GM18861 (cell line): ENCODE data around the gene SPATA1.
"Not testable (repeated sequence)": the region's sequence is repeated elsewhere in the genome, so short reads cannot be mapped to it uniquely, and the experiment has no call there.

Experiments used
- ATAC-seq: cut with Tn5 transposase; IDR thresholded peaks from one replicate; pipeline ENCODE4 v1.9.1; 2021; ENCODE audit not compliant: unreplicated experiment

The SPATA1 gene

DNA sequence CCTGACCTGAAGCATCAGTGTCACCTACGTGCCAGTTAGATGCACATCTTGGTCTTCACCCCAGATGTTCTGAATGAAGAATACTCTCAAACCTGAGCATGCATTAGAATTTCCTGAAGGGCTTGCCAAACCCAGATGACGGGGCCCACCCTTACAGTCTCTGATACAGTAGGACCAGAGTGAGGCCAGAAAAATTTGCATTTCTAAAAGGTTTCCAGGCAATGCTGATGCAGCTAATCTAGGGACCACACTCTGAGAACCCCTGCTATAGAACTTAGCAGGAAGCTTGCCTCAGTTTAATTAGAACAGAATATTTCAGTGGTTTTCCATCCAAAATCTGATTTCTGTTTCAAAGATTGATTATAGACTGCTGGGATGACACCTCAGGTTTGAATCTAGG lies 77.9 kb downstream of the SPATA1 start:
- ATAC-seq, result no peak

DNA sequence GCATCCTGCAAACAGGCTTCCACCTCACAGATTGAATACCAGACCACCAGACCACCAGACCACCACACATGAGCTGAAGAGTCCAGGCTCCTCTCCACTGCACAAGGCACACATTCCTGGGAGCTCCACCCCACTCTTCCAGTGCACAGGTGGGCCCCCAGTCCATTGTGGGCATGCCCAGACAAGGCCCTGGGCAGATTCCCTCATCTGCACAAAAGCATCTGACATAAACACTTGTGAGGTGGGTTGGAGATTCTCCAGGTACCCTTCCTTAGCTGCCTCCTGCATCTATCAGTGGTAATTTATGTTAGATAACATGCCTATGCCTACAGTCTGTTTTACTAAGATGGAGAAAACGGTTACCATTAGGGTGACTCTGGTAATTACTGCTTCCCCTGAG lies 79.6 kb downstream of the SPATA1 start:
- no peak for ATAC-seq

DNA sequence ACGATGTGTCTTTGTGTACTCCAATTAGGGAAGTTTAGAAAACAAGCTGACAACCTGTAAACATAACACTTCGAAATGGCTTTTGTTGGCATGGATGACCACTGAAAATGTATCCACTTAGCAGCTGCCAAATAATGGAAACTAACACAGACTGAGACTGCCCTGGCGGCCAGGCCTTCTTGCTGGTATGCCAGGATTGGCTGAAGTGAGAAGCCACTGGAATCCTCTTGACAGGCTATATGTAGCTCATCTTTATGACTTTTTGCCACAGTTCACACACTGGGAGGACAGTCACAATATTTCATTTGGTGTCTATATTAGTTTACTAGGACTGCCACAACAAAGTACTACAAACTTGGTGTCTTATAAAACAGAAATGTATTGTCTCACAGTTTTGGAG lies 80.9 kb downstream of the SPATA1 start:
- ATAC-seq, result no peak

DNA sequence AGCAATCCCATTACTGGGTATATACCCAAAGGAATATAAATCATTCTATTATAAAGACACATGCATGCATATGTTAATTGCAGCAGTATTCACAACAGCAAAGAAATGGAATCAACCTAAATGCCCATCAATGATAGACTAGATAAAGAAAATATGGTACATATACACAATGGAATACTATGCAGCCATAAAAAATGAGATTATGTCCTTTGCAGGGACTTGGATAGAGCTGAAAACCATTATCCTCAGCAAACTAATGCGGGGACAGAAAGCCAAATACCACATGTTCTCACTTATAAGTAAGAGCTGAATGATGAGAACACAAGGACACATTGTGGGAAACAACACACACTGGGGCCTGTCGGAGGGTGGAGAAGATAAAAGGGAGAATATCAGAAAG lies 88.8 kb downstream of the SPATA1 start:
- ATAC-seq, result not testable (repeated sequence)

DNA sequence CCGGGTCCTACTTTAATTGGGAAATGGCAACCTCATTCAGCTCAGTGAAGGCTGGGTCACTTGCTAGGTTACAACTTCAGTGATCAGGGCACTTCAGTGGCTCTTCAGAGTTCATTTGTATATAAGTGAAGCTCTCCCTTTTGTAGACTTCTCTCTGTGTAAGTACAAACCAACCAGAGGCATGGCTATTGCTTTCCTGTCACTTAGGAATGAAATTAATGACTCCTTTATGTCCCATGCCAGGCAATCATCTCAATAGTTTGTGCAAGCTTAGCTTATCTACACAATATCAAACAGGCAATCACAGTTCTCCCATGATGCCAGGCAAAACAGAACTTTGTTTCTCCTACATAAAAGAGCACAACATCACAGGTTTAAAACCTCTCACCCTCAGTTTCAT lies 90.8 kb downstream of the SPATA1 start:
- ATAC-seq, result no peak

DNA sequence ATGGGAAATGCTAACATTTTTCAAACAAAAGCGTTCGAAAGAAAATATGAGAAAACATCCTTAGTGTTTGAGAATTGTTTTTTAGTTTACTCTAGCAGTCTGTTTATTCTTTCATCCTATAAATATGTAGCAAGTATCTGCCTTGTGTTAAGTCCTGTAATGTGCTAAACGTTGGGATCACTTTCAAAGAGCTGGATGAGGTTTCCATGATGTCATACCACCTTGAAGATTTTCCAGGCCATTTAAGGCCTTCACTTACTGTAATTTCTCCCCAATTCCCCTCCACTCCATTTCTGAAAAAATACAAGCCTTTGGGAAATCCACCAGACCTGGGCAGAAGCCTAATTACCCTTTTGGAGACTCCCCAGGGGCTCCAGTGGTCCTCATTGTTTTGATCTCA lies 92.2 kb downstream of the SPATA1 start:
- ATAC-seq, result no peak

DNA sequence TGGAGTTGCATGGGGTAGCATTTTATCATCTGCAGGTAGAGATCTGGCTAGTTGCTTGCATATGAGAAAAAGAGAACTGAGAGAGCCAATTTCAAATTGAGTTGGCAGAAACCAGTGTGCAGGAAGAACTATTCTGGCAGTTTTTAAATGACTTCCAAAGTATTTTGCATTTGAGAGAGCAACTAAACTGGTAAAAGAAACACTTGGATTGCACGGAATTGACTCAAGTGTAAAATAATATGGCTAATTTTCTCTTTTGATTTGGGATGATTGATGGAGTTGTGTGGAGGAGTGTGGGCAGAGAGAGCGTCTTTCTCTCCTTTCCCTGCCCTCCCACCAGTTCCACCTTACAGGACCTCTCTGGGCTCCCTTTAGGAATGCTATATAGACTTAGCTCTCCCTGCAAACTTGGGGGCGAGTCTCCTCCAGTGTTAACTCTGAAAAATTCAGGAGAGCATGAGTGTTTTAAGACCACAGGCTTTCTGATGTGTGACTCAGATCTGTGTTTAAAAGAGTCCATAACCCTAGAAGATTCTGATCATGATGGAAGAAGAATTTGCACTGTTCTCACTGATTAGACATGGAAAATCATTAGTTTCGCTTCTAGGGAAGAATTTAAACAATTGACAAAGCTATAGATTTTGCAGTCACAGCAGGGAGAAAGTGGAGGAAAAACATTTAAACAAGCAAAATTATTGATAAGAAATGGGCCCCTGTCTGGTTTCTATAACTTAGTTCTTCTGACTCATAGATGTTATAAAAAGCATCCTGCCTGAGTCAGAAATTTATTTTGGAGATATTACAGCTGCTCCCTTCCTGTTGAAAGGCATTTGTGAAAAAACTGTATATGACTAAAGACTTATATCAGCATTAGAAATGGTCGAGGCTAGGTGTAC lies 92.9 kb downstream of the SPATA1 start:
- ATAC-seq, result peak; percentile 75

DNA sequence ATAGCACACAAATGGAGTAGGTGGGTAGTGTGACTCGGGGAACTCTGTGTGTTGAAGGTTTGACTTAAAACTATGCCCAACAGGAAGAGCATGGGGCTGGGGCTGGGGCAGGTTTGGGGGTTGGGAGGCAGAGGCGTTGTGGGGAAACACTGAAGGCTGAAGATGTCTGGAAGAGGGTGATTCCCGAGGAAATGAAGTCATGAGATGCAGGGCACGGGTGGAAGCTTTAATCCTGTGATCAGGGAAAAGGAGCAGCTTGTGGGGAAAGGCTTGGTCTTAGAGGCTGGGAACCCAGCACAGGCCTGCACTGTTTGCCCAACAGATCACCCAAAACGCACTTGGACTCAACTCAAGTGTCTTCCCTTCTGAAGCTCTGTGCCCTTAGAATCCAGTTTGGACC lies 94.6 kb downstream of the SPATA1 start:
- no peak for ATAC-seq

DNA sequence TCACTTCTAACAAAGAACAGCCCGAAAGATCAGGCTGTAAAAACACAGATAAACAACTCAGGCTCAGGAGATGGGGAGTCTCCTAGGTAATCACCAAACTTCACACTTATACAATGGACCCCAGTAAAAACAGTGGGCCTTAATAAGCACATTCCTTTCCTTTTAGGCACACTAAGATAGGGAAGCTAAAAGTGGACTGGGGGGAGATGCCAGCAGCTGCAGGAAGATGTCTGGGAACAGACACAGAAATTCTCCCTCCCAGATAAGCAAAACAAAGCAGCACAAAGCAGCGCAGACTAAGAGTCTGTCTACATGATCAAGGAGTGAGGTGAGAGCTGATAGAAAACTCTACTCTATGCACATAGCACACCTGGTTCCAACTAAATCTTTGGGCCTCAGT lies 97.0 kb downstream of the SPATA1 start:
- no peak for ATAC-seq

DNA sequence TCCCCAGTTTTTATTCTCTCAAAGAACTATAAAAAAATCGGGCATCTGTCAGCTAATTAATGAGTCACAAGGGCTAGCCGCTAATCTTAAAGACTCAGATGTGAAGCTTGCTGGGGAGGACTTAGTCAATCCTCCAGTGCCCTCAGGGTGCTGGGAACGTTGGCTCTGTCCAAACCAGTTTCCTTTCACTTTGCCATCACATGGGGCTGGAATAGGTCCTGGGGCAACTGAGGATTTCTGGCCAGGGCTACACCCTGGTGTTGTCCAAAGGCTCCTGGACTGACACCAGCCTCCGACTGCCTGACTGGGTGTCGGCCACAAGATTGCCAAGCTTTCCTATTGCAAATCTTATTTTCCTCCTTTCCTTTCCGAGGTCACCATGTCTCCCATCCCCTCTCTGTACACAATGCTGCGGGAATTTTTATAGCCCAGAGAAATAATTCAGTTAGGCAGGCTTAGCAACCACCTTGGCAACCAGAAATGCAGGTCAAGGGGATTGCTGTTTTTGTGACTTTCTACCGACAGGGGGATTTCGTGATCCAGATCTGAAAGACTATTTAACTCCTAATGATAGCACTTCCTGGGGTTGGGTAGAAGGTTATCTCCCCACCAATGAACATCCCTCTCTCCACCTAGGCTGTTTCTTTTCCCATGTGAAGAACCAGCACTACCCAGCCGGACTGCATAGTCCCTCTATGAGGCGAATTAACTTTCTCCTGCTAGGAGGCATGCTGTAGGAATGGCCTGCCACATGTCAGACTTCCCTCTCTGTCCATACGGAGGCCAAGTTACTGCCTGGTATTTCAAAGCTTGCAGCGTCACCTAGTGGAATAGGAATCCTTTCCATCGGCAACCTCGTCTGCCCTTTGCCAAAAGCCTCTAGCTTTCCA lies 98.0 kb downstream of the SPATA1 start:
- no peak for ATAC-seq

DNA sequence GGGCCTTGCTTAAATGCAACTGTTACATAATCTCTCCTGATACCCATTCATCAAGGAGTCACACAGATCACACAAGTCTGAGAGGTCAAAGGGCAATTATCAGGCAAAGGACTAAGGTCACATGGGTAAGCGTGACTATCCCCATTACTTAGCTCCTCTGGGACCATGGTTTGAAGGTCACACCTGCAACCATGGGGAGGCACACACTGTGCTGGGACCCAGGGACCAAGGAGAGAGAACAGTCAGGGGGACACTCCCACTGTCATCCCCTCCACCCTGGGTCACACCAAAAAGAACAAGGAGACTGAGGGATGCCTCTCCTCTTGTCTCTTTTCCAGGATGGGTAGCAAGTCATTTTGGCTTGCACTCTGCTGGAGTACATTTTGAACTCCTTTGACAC lies 99.0 kb downstream of the SPATA1 start:
- no peak for ATAC-seq

DNA sequence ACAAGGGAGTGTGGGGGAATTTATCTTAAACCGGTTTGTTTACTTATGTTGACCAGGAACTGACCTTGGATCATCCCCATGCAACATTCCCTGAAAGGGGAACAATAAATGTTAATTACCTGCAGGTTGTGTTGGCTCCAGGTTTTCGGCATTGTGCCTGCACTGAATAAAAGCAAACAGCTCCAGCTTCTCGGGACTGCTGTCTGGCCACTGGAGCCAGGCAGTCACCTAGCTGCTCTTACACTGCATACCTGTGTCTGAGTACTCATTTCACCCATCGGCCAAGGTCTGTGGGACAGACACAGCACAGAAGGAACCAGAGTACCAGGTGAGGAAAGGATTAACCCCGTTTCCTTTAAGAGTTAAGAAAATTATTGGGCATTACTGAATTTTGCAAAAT lies 100.8 kb downstream of the SPATA1 start:
- ATAC-seq, result no peak

DNA sequence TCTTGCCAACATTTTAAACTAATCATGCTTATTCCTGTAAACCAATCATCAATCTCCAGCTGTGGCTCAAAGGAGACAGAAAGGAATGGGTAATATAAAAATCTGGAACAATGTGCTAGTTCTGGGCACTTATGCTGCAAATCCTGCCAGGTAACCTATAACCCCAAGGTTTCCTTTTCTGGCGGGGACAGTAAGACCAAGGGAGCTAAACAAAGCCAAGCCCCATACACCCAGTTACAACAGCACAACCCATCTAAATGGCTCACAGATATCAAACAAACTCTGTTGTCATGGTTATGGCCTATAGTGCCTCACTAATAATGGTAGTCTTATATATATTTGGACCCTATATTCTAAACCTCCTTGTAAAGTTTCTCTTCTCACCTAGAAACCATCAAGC lies 104.9 kb downstream of the SPATA1 start:
- ATAC-seq, result no peak

DNA sequence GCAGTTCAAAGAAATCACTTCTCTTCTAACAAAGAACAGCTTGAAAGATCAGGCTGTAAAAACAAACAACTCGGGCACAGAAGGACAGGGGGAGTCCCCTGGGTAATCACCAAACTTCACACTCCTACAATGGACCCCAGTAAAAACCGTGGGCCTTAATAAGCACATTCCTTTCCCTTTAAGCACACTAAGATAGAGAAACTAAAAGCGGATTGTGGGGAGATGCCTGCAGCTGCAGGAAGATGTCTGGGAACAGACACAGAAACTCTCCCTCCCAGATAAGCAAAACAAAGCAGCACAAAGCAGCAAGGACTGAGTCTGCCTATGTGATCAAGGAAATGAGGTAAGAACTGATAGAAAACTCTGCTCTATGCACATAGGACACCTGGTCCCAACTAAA lies 105.6 kb downstream of the SPATA1 start:
- no peak for ATAC-seq

DNA sequence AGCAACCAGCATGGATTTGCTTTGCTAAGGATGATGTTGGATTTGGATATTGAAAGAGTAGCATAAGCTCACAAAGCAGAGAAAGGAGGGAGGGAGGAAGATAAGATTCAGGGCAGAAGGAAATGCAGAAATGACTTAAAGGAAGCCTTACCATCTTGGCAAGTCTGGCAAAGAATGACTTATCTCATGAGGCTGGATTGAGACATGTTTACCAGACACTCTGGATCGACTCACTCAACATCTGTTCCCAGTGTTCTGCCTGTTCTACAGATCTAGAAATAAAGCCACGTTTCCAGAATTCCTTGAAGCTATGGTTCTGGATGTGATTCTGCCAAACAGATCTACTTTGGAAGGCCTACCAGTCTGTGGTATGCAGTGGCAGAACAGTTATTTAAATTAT lies 106.8 kb downstream of the SPATA1 start:
- ATAC-seq, result no peak

DNA sequence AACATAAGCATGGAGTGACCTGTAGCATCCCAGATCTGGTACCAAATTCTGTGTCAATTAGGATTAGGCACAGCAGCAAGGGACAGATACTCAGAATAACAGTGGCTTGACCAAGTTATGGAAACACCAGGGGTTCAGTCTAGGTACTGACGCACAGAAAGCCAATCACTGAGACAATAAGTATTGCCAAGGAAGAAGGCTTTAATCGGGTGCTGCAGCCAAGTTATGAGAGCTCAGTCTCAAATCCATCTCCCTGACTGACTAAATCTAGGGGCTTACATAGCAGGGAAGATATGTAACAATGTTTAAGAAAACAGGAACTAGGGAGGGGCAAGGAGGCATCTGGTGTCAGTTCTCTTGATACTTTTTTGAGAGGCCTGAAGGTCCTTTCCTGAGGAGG lies 107.7 kb downstream of the SPATA1 start:
- ATAC-seq, result no peak

DNA sequence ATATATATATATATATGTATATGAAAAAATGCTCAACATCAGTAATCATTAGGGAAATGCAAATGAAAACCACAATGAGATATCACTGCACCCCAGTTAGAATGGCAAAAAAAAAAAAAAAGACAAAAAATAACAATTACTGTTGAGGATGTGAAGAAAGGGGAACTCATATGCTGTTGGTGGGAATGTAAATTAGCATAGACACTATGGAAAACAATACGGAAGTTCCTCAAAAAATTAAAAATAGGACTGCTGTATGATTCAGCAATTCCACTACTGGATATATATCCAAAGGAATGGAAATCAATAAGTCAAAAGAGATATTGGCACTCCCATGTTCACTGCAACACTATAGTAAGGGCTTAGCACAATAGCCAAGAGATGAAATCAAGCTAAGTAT lies 109.6 kb downstream of the SPATA1 start:
- no peak for ATAC-seq
